Retinal pigment epithelial cell (primary cell): Measurements from ENCODE around the gene RTF1.
"Not testable (repeated sequence)": the region's sequence is repeated elsewhere in the genome, so short reads cannot be mapped to it uniquely, and the experiment has no call there.

Experiments used
- DNase-seq: peaks from one replicate; pipeline ENCODE4 v3.0.0-alpha.2; 2010; ENCODE audit warnings: low read depth
- H3K4me3 ChIP-seq: 2 replicates; pipeline ENCODE4 v1.5.1; 2011; ENCODE audit warnings: mild to moderate bottlenecking, low read length, control low read depth, moderate library complexity
- CTCF ChIP-seq: conservative IDR thresholded peaks from 2 replicates; pipeline ENCODE4 v1.5.1; 2011; ENCODE audit warnings: low read depth, low read length, control low read depth, inconsistent platforms

RTF1 gene

GRCh38 chr15:41465822-41466421 is 49.0 kb downstream of the RTF1 start:
- TF ChIP-seq CTCF = peak; percentile 100
- H3K4me3 ChIP-seq = no peak overlapping the region
- peak; percentile 19 for DNase-seq

- no peak for TF ChIP-seq CTCF
Observed at GRCh38 chr15:41466711-41467110, 49.8 kb downstream of the RTF1 start.

GRCh38 chr15:41469644-41470043 is 52.7 kb downstream of the RTF1 start:
- not testable (repeated sequence) for DNase-seq, H3K4me3 ChIP-seq

More at GRCh38 chr15:41466711-41467110, 49.8 kb downstream of the RTF1 start:
- no peak overlapping the region for H3K4me3 ChIP-seq
- no peak for DNase-seq

GRCh38 chr15:41473418-41473817 is 56.5 kb downstream of the RTF1 start:
- no peak for DNase-seq
- no peak for TF ChIP-seq CTCF
- no peak overlapping the region for H3K4me3 ChIP-seq

GRCh38 chr15:41474436-41474835 is 57.5 kb downstream of the RTF1 start:
- DNase-seq = no peak
- no peak overlapping the region for H3K4me3 ChIP-seq
- TF ChIP-seq CTCF = no peak

- no peak overlapping the region for H3K4me3 ChIP-seq
- TF ChIP-seq CTCF = no peak
- no peak for DNase-seq
Observed at GRCh38 chr15:41474941-41475340, 58.0 kb downstream of the RTF1 start.

GRCh38 chr15:41476416-41477048 is 59.6 kb downstream of the RTF1 start:
- H3K4me3 ChIP-seq = no peak overlapping the region
- no peak for TF ChIP-seq CTCF
- no peak for DNase-seq
